HepG2 (cell line): ENCODE measurements around the gene AKAP7. TPM values are rescaled to one million over a fixed set of nuclear protein-coding genes. Genes with fewer than 3 reads are reported as not detected.
A peak's percentile ranks its signal among the peaks of the same experiment; 100 is the strongest.

Experiments
- CENPT ChIP-seq: sonication (generic); formaldehyde crosslinking; IDR thresholded peaks from 2 replicates; pipeline ENCODE4 v1.8.0; 2022; ENCODE audit warnings: low read depth, mild to moderate bottlenecking, moderate library complexity, missing genetic modification reagents
- ELK4 ChIP-seq: sonication (generic); formaldehyde crosslinking; IDR thresholded peaks from 2 replicates; pipeline ENCODE4 v1.9.0; 2021; ENCODE audit warnings: missing genetic modification reagents, borderline replicate concordance
- GABPB1 ChIP-seq: IDR thresholded peaks from 2 replicates; pipeline ENCODE4 v1.6.1; 2016; ENCODE audit warnings: mild to moderate bottlenecking, missing genetic modification reagents, moderate library complexity, missing compliant biosample characterization
- GZF1 ChIP-seq: sonication (generic); formaldehyde crosslinking; IDR thresholded peaks from 2 replicates; pipeline ENCODE4 v1.5.1; 2020; ENCODE audit warnings: mild to moderate bottlenecking, missing genetic modification reagents
- POLR2AphosphoS2 ChIP-seq: IDR thresholded peaks from 2 replicates; pipeline ENCODE4 v1.6.1; 2011; ENCODE audit warnings: low read depth, low read length, improper control_type of control experiment
- TMF1 ChIP-seq: sonication (generic); formaldehyde crosslinking; IDR thresholded peaks from 2 replicates; pipeline ENCODE4 v1.8.1; 2022; ENCODE audit warnings: low read depth, missing genetic modification reagents
- ZBTB34 ChIP-seq: sonication (generic); formaldehyde crosslinking; IDR thresholded peaks from 2 replicates; pipeline ENCODE4 v1.8.0; 2022; ENCODE audit warnings: mild to moderate bottlenecking, missing genetic modification reagents
- ZBTB46 ChIP-seq: sonication (generic); formaldehyde crosslinking; IDR thresholded peaks from 2 replicates; pipeline ENCODE4 v1.4.0; 2020; ENCODE audit warnings: mild to moderate bottlenecking, missing genetic modification reagents, borderline replicate concordance
- ZFP1 ChIP-seq: IDR thresholded peaks from 2 replicates; pipeline ENCODE4 v1.6.1; 2016
- ZFP91 ChIP-seq: sonication (generic); formaldehyde crosslinking; IDR thresholded peaks from 2 replicates; pipeline ENCODE4 v1.9.0; 2022; ENCODE audit warnings: missing genetic modification reagents, mild to moderate bottlenecking, borderline replicate concordance
- ZNF160 ChIP-seq: sonication (generic); formaldehyde crosslinking; IDR thresholded peaks from 2 replicates; pipeline ENCODE4 v1.8.0; 2022; ENCODE audit warnings: mild to moderate bottlenecking, inconsistent platforms, missing genetic modification reagents
- ZNF224 ChIP-seq: sonication (generic); formaldehyde crosslinking; IDR thresholded peaks from 2 replicates; pipeline ENCODE4 v1.5.0; 2020; ENCODE audit warnings: mild to moderate bottlenecking, missing genetic modification reagents
- ZNF644 ChIP-seq: IDR thresholded peaks from 2 replicates; pipeline ENCODE4 v1.6.1; 2016; ENCODE audit warnings: low read depth
- ZNF687 ChIP-seq: sonication (generic); formaldehyde crosslinking; IDR thresholded peaks from 2 replicates; pipeline ENCODE4 v1.5.1; 2020; ENCODE audit warnings: mild to moderate bottlenecking, missing genetic modification reagents, moderate library complexity
- ZNF782 ChIP-seq: sonication (generic); formaldehyde crosslinking; IDR thresholded peaks from 2 replicates; pipeline ENCODE4 v1.4.0; 2020; ENCODE audit warnings: missing genetic modification reagents, mild to moderate bottlenecking, borderline replicate concordance
- ZSCAN22 ChIP-seq: sonication (generic); formaldehyde crosslinking; IDR thresholded peaks from 2 replicates; pipeline ENCODE4 v1.4.0; 2020; ENCODE audit warnings: mild to moderate bottlenecking, missing genetic modification reagents
- ZSCAN30 ChIP-seq: sonication (generic); formaldehyde crosslinking; IDR thresholded peaks from 2 replicates; pipeline ENCODE4 v1.5.0; 2020; ENCODE audit warnings: mild to moderate bottlenecking, missing genetic modification reagents
- polyA plus RNA-seq, 8 experiments: library from polyadenylated mRNA; depleted of rRNA in 3 of 8; stranded (reverse) in 7 of 8; unstranded in 1 of 8; fragments of >200 nt; fragmentation: Illumina TruSeq in 4 of 8; extraction: Trizol in 4 of 8; gene quantifications; 2 replicates each; pipeline versions ENCODE4 v1.2.1 to v1.2.3, GENCODE V29; 2011 to 2016; ENCODE audit warnings: low read depth in 4 of 8, missing spikeins in 1 of 8, mixed read lengths in 1 of 8; ENCODE audit not compliant: insufficient read depth in 1 of 8
- total RNA-seq, 5 experiments: library from RNA; depleted of rRNA; stranded (reverse); fragments of >200 nt; fragmentation: Illumina TruSeq; extraction: Trizol; gene quantifications; 2 replicates each; pipeline ENCODE4 v1.2.3, GENCODE V29; 2016; ENCODE audit warnings: low read depth in 1 of 5

The AKAP7 gene
- total and polyA plus RNA-seq, 2 of the 13 experiments (the other 11 are each of a cell fraction or from before 2014, with no cell fraction given) = 3.6 to 11.7 TPM

- TF ChIP-seq ELK4 (CRISPR knock-in tag) = 0 out of 2 replicates have a peak, but pooled peaks have one; percentile 28
- TF ChIP-seq ZFP91 (CRISPR knock-in tag) = peak; percentile 90
- 0 out of 2 replicates have a peak, but pooled peaks have one; percentile 45 for TF ChIP-seq ZNF782 (CRISPR knock-in tag)
- no peak; the same call in 1 of the 2 replicates for TF ChIP-seq ZSCAN30
- no peak for TF ChIP-seq ZSCAN22
- TF ChIP-seq GZF1 (CRISPR knock-in tag) = no peak
- TF ChIP-seq POLR2AphosphoS2 = no peak
- TF ChIP-seq TMF1 = peak; percentile 46; the same call in 1 of the 2 replicates
- no peak for TF ChIP-seq ZFP1 (CRISPR knock-in tag)
- TF ChIP-seq ZNF644 (CRISPR knock-in tag) = no peak
- TF ChIP-seq GABPB1 (CRISPR knock-in tag) = peak; percentile 77; the same call in 1 of the 2 replicates
- no peak for TF ChIP-seq ZNF160 (CRISPR knock-in tag)
- no peak for TF ChIP-seq ZBTB34
- peak; percentile 95 for TF ChIP-seq ZNF687 (CRISPR knock-in tag)
- no peak for TF ChIP-seq ZNF224 (CRISPR knock-in tag)
- TF ChIP-seq ZBTB46 = no peak
- TF ChIP-seq CENPT (CRISPR knock-in tag) = no peak
Observed at GRCh38 chr6:131135244-131136020, at the start of gene AKAP7 (continued).
